ENCODE data around the gene LAMA2. TPM values are rescaled to one million over a fixed set of nuclear protein-coding genes. Genes with fewer than 3 reads are reported as not detected.

Gene LAMA2
- total and polyA plus RNA-seq, 2 of the 13 experiments (the other 11 are each of a cell fraction or from before 2014, with no cell fraction given) = 0.11 to 0.28 TPM

DNA sequence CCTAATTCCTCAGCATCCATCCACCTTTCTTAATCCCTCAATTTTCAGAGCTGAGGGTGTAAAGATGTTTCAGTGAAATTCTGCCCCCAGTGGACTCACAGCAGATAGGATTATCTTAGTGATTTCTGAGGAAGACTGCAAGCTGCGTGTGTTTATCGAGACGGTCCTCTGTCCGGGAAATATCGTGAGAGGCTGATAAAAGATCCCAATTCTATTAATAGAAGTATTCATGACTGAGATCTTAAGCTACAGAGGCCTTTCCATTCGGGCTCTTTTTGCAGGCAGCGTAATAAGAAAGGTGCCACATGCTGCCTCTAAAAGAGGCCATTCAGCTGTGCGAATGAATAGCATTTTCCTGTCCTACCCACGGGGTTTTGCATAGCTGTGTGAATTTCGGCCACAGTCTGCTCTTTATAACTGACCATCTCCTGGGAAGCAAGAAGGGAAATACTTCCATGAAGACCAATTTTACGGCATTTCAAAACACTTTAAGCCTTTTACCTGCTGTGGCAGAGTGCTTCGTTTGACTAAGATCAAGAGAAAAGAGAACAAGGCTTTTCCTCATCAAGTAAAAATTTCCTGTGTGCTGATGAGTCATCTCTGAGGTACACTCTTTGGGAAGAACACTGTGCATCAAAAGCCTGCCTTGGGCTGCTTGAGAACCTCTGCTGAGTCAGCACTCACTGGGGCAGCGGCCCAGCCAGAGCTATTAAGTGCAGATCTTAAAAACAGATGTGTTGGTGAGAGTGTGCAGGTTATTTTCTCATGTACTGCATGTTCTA is 618.2 kb downstream of the LAMA2 start (continued):
- no peak for TF ChIP-seq ZNF576 (CRISPR knock-in tag; IDR thresholded peaks at IDR 0.05)
- TF ChIP-seq, protein P1, sequence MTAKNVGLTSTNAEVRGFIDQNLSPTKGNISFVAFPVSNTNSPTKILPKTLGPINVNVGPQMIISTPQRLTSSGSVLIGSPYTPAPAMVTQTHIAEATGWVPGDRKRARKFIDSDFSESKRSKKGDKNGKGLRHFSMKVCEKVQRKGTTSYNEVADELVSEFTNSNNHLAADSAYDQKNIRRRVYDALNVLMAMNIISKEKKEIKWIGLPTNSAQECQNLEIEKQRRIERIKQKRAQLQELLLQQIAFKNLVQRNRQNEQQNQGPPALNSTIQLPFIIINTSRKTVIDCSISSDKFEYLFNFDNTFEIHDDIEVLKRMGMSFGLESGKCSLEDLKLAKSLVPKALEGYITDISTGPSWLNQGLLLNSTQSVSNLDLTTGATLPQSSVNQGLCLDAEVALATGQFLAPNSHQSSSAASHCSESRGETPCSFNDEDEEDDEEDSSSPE (CRISPR knock-in tag; IDR thresholded peaks at IDR 0.05) = no peak
- TF ChIP-seq ZNF644 (CRISPR knock-in tag; IDR thresholded peaks at IDR 0.05; ENCODE audit: low read depth) = no peak
- no peak for TF ChIP-seq ZNF138 (CRISPR knock-in tag; IDR thresholded peaks at IDR 0.05; ENCODE audit: low read depth)
- TF ChIP-seq SRSF9 (IDR thresholded peaks at IDR 0.05; ENCODE audit: borderline replicate concordance, insufficient read depth, low read depth, low read length, poor library complexity, severe bottlenecking) = no peak
- no peak for TF ChIP-seq TCF7 (IDR thresholded peaks at IDR 0.05; ENCODE audit: low read depth)
- no peak for TF ChIP-seq MBD4 (IDR thresholded peaks at IDR 0.05; ENCODE audit: borderline replicate concordance, low read length)
- 0 out of 2 replicates have a peak, but pooled peaks have one; percentile 17 for TF ChIP-seq ZNF317 (CRISPR knock-in tag; IDR thresholded peaks at IDR 0.05)
- no peak for TF ChIP-seq ADNP (CRISPR knock-in tag; IDR thresholded peaks at IDR 0.05)
- no peak for TF ChIP-seq ZNF563 (CRISPR knock-in tag; IDR thresholded peaks at IDR 0.05)
- no peak for TF ChIP-seq ARHGAP35 (CRISPR knock-in tag; IDR thresholded peaks at IDR 0.05; ENCODE audit: borderline replicate concordance)
- peak; percentile 19; the same call in 1 of the 2 replicates for TF ChIP-seq HMG20A (CRISPR knock-in tag; IDR thresholded peaks at IDR 0.05; ENCODE audit: borderline replicate concordance)
- peak; percentile 53; the same call in 1 of the 2 replicates for TF ChIP-seq JUND (CRISPR knock-in tag; IDR thresholded peaks at IDR 0.05)
- TF ChIP-seq TRIM22 (IDR thresholded peaks at IDR 0.05) = no peak
- TF ChIP-seq ZSCAN9 (CRISPR knock-in tag; IDR thresholded peaks at IDR 0.05; ENCODE audit: borderline replicate concordance) = peak; percentile 21; the same call in 1 of the 2 replicates
- peak; percentile 100 for TF ChIP-seq MAFF (IDR thresholded peaks at IDR 0.05; ENCODE audit: low read depth, low read length)
- TF ChIP-seq ZNF784 (CRISPR knock-in tag; IDR thresholded peaks at IDR 0.05; ENCODE audit: borderline replicate concordance) = no peak
- TF ChIP-seq, protein P2, sequence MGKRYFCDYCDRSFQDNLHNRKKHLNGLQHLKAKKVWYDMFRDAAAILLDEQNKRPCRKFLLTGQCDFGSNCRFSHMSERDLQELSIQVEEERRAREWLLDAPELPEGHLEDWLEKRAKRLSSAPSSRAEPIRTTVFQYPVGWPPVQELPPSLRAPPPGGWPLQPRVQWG (CRISPR knock-in tag; IDR thresholded peaks at IDR 0.05; ENCODE audit: borderline replicate concordance, low read depth) = no peak
- no peak for TF ChIP-seq CREB1 (IDR thresholded peaks at IDR 0.05)
- TF ChIP-seq CREB1 (CRISPR knock-in tag; IDR thresholded peaks at IDR 0.05) = peak; percentile 56
- TF ChIP-seq, protein P3, sequence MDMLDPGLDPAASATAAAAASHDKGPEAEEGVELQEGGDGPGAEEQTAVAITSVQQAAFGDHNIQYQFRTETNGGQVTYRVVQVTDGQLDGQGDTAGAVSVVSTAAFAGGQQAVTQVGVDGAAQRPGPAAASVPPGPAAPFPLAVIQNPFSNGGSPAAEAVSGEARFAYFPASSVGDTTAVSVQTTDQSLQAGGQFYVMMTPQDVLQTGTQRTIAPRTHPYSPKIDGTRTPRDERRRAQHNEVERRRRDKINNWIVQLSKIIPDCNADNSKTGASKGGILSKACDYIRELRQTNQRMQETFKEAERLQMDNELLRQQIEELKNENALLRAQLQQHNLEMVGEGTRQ (IDR thresholded peaks at IDR 0.05; ENCODE audit: low read depth, low read length) = no peak
- TF ChIP-seq, protein P3 (CRISPR knock-in tag; IDR thresholded peaks at IDR 0.05; ENCODE audit: borderline replicate concordance) = no peak

Data from HepG2 (cell line).